ENCODE data around the gene NFIA. TPM values are rescaled to one million over a fixed set of nuclear protein-coding genes. Genes with fewer than 3 reads are reported as not detected.

NFIA gene
- total RNA-seq, 1 experiment from 2014 or later = 0.35 TPM

- H3K79me2 ChIP-seq (ENCODE audit: insufficient read depth, low read length) = no peaks in the 10 kb centered on the region
- no peaks in the 10 kb centered on the region for H4K20me1 ChIP-seq (ENCODE audit: control insufficient read depth, insufficient read depth, insufficient read length)
- H2BK5ac ChIP-seq (ENCODE audit: insufficient read length, low read length) = no peak overlapping the region
- Mint-ChIP-seq H3K27ac (no peak overlapping the region), H3K4me1 (peaks cover 20 to 32% of the 10 kb centered on the region in 2 experiments), H3K9me3 (no peaks in the 10 kb centered on the region), H3K36me3 (ENCODE audit: insufficient read depth in 1 of 3, low read depth in 3 of 3) (no peaks in the 10 kb centered on the region; a peak in 1 of 7 replicates), H3K4me3 (no peak overlapping the region), H3K27me3 (ENCODE audit: low read depth) (no peaks in the 10 kb centered on the region)
- no peak overlapping the region for H2AK5ac ChIP-seq (ENCODE audit: insufficient read length, low read length)
- no peak overlapping the region for H2AFZ ChIP-seq (ENCODE audit: low read length)
- H3K4me1 ChIP-seq (ENCODE audit: insufficient read depth, low read length) = no peaks in the 10 kb centered on the region; the same call in 1 of the 2 replicates
- H2BK20ac ChIP-seq (ENCODE audit: low read depth, low read length, poor library complexity, severe bottlenecking) = no peak overlapping the region
- H2BK12ac ChIP-seq (ENCODE audit: insufficient read length, low read depth, low read length) = no peak overlapping the region
- no peak for TF ChIP-seq CTCF (conservative IDR thresholded peaks at IDR 0.05)
- DNase-seq = no peak
- no peak overlapping the region for H3K4me2 ChIP-seq (ENCODE audit: insufficient read depth, insufficient read length, low read length)
- no peak overlapping the region for H4K8ac ChIP-seq (replicated peaks; ENCODE audit: insufficient read length, low read depth, low read length)
- H4K5ac ChIP-seq (ENCODE audit: insufficient read length, low read depth, low read length) = no peak overlapping the region
- no peaks in the 10 kb centered on the region for H3K23me2 ChIP-seq (ENCODE audit: insufficient read length, low read depth, low read length, poor library complexity, severe bottlenecking)
- no peak overlapping the region for H2BK120ac ChIP-seq (ENCODE audit: low read depth, low read length, poor library complexity, severe bottlenecking)
- H4K91ac ChIP-seq (ENCODE audit: insufficient read length, low read depth, low read length) = no peak overlapping the region
- no peak overlapping the region for H3K9ac ChIP-seq (ENCODE audit: extremely low read depth, insufficient read length, low read length)
- H3T11ph ChIP-seq (ENCODE audit: low read length) = no peak overlapping the region
- no peaks in the 10 kb centered on the region for H3K9me3 ChIP-seq (ENCODE audit: control insufficient read depth, low read depth, low read length)
- H3K27ac ChIP-seq (ENCODE audit: insufficient read length, low read depth, low read length) = no peak overlapping the region
- H3K27me3 ChIP-seq (ENCODE audit: insufficient read depth, low read length) = no peaks in the 10 kb centered on the region
- no peak overlapping the region for H2BK15ac ChIP-seq (ENCODE audit: low read depth, low read length)
- no peak overlapping the region for H3K14ac ChIP-seq (ENCODE audit: insufficient read depth, low read length)
- no peak overlapping the region for H3K18ac ChIP-seq (ENCODE audit: insufficient read length, low read depth, low read length)
- no peak overlapping the region for H3K4ac ChIP-seq (ENCODE audit: low read depth, low read length)
- H3K23ac ChIP-seq (ENCODE audit: insufficient read length, low read depth, low read length) = no peak overlapping the region
- H3K79me1 ChIP-seq (ENCODE audit: insufficient read depth, low read depth, low read length, poor library complexity, severe bottlenecking) = no peaks in the 10 kb centered on the region
- H3K56ac ChIP-seq (ENCODE audit: insufficient read length, low read depth, low read length) = no peak overlapping the region
Observed at GRCh38 chr1:61266738-61267137, 184.4 kb downstream of the NFIA start.

Data from H9 (cell line).